GM04504 (cell line): ENCODE measurements around the gene TRIM62.

Experiments used
- DNase-seq: peaks from one replicate; pipeline ENCODE4 v3.0.0-alpha.2; 2012; ENCODE audit warnings: low read depth

The TRIM62 gene

GRCh38 chr1:33180226-33180910, 1.5 kb downstream of the TRIM62 start:
- DNase-seq = peak; percentile 60

GRCh38 chr1:33178836-33179439, 2.9 kb downstream of the TRIM62 start:
- no peak for DNase-seq

GRCh38 chr1:33177996-33178540, 3.8 kb downstream of the TRIM62 start:
- no peak for DNase-seq

GRCh38 chr1:33176887-33177286, 5.0 kb downstream of the TRIM62 start:
- DNase-seq = no peak

- DNase-seq = no peak
Measured at GRCh38 chr1:33176362-33176850, 5.4 kb downstream of the TRIM62 start.

GRCh38 chr1:33175865-33176264, 6.0 kb downstream of the TRIM62 start:
- no peak for DNase-seq

GRCh38 chr1:33173091-33173490, 8.8 kb downstream of the TRIM62 start:
- DNase-seq = no peak

GRCh38 chr1:33171977-33172813, 9.6 kb downstream of the TRIM62 start:
- no peak for DNase-seq

- DNase-seq = no peak
Measured at GRCh38 chr1:33170351-33171274, 11.2 kb downstream of the TRIM62 start.

GRCh38 chr1:33169290-33170055, 12.4 kb downstream of the TRIM62 start:
- DNase-seq = no peak

GRCh38 chr1:33168556-33169289, 13.1 kb downstream of the TRIM62 start:
- DNase-seq = no peak

GRCh38 chr1:33167650-33168447, 14.0 kb downstream of the TRIM62 start:
- no peak for DNase-seq

GRCh38 chr1:33165809-33166208, 16.0 kb downstream of the TRIM62 start:
- DNase-seq = no peak

- DNase-seq = no peak
Measured at GRCh38 chr1:33165209-33165608, 16.6 kb downstream of the TRIM62 start.

- DNase-seq = no peak
Measured at GRCh38 chr1:33163621-33164519, 18.0 kb downstream of the TRIM62 start.

GRCh38 chr1:33162141-33162540, 19.7 kb downstream of the TRIM62 start:
- DNase-seq = no peak

- no peak for DNase-seq
Measured at GRCh38 chr1:33161061-33161681, 20.7 kb downstream of the TRIM62 start.

- no peak for DNase-seq
Measured at GRCh38 chr1:33159577-33159976, 22.3 kb downstream of the TRIM62 start.
